Activated naive CD8-positive, alpha-beta T cell treated with anti-CD3 and anti-CD28 coated beads, Interleukin-2, amount 50 U/mL, for 24 hours (primary cell): ENCODE data around the gene WDR37.
"Not testable (repeated sequence)": the region's sequence is repeated elsewhere in the genome, so short reads cannot be mapped to it uniquely, and the experiment has no call there.

Experiments
- ATAC-seq: fragments of 150-1000 bp; cut with Tn5 transposase; one replicate; pipeline ENCODE4 v1.10.0; 2021
- DNase-seq: peaks from one replicate; pipeline ENCODE4 v3.0.0; 2021
- H3K27ac Mint-ChIP-seq: one replicate; pipeline ENCODE4 v1.8.0; 2021; ENCODE audit warnings: mild to moderate bottlenecking, mixed read lengths
- H3K27me3 Mint-ChIP-seq: one replicate; pipeline ENCODE4 v1.8.0; 2021; ENCODE audit warnings: mixed read lengths
- H3K36me3 Mint-ChIP-seq: one replicate; pipeline ENCODE4 v1.8.0; 2021; ENCODE audit warnings: low read depth, mixed read lengths
- H3K4me1 Mint-ChIP-seq: one replicate; pipeline ENCODE4 v1.8.0; 2021; ENCODE audit warnings: mixed read lengths
- H3K4me3 Mint-ChIP-seq: one replicate; pipeline ENCODE4 v1.8.0; 2021; ENCODE audit warnings: mild to moderate bottlenecking, moderate library complexity, mixed read lengths
- H3K9me3 Mint-ChIP-seq: one replicate; pipeline ENCODE4 v1.8.0; 2021; ENCODE audit warnings: mixed read lengths

Gene WDR37

GRCh38 chr10:1029838-1030237, 26.3 kb upstream of the WDR37 start:
- ATAC-seq = no peak
- Mint-ChIP-seq H3K36me3 (peaks cover 12% of the 10 kb centered on the region), H3K27ac (no peak overlapping the region), H3K4me1 (no peaks in the 10 kb centered on the region), H3K4me3 (no peak overlapping the region), H3K27me3 (no peaks in the 10 kb centered on the region), H3K9me3 (no peaks in the 10 kb centered on the region)
- no peak for DNase-seq

GRCh38 chr10:1033601-1034000, 22.6 kb upstream of the WDR37 start:
- H3K4me3 Mint-ChIP-seq = no peak overlapping the region
- peaks cover 2% of the 10 kb centered on the region for H3K4me1 Mint-ChIP-seq
- H3K27me3 Mint-ChIP-seq = no peaks in the 10 kb centered on the region
- no peaks in the 10 kb centered on the region for H3K9me3 Mint-ChIP-seq
- no peak for DNase-seq
- H3K27ac Mint-ChIP-seq = no peak overlapping the region
- H3K36me3 Mint-ChIP-seq = peaks cover 14% of the 10 kb centered on the region
- ATAC-seq = no peak

GRCh38 chr10:1034758-1035157, 21.4 kb upstream of the WDR37 start:
- Mint-ChIP-seq H3K27me3 (no peaks in the 10 kb centered on the region), H3K27ac (no peak overlapping the region), H3K36me3 (peaks cover 12% of the 10 kb centered on the region), H3K9me3 (no peaks in the 10 kb centered on the region), H3K4me1 (peaks cover 2% of the 10 kb centered on the region), H3K4me3 (no peak overlapping the region)
- DNase-seq = no peak
- no peak for ATAC-seq

- Mint-ChIP-seq H3K27me3 (no peaks in the 10 kb centered on the region), H3K4me1 (peaks cover 2% of the 10 kb centered on the region), H3K27ac (no peak overlapping the region), H3K9me3 (no peaks in the 10 kb centered on the region), H3K4me3 (no peak overlapping the region), H3K36me3 (peaks cover 15% of the 10 kb centered on the region)
- DNase-seq = no peak
- ATAC-seq = no peak
Measured at GRCh38 chr10:1035201-1035600, 21.0 kb upstream of the WDR37 start.

GRCh38 chr10:1036341-1036791, 19.8 kb upstream of the WDR37 start:
- ATAC-seq (peak; percentile 63), DNase-seq (no peak)
- H3K4me3 Mint-ChIP-seq = no peak overlapping the region
- no peaks in the 10 kb centered on the region for H3K27me3 Mint-ChIP-seq
- H3K4me1 Mint-ChIP-seq = peaks cover 2% of the 10 kb centered on the region
- H3K36me3 Mint-ChIP-seq = peaks cover 24% of the 10 kb centered on the region
- H3K27ac Mint-ChIP-seq = peak overlapping the region; percentile 35
- H3K9me3 Mint-ChIP-seq = no peaks in the 10 kb centered on the region

GRCh38 chr10:1037098-1037497, 19.1 kb upstream of the WDR37 start:
- H3K36me3 Mint-ChIP-seq = peaks cover 26% of the 10 kb centered on the region
- DNase-seq (no peak), ATAC-seq (no peak)
- peaks cover 2% of the 10 kb centered on the region for H3K4me1 Mint-ChIP-seq
- H3K27me3 Mint-ChIP-seq = no peaks in the 10 kb centered on the region
- H3K27ac Mint-ChIP-seq = no peak overlapping the region
- H3K4me3 Mint-ChIP-seq = no peak overlapping the region
- no peaks in the 10 kb centered on the region for H3K9me3 Mint-ChIP-seq

GRCh38 chr10:1038769-1039168, 17.4 kb upstream of the WDR37 start:
- ATAC-seq, H3K4me3 Mint-ChIP-seq, H3K27ac Mint-ChIP-seq, H3K27me3 Mint-ChIP-seq, H3K9me3 Mint-ChIP-seq, DNase-seq: not testable (repeated sequence)
- Mint-ChIP-seq H3K4me1 (peaks cover 12% of the 10 kb centered on the region), H3K36me3 (peaks cover 31% of the 10 kb centered on the region)

GRCh38 chr10:1040133-1040532, 16.1 kb upstream of the WDR37 start:
- H3K36me3 Mint-ChIP-seq = peaks cover 40% of the 10 kb centered on the region
- no peaks in the 10 kb centered on the region for H3K27me3 Mint-ChIP-seq

GRCh38 chr10:1041514-1041913, 14.7 kb upstream of the WDR37 start:
- ATAC-seq (no peak), DNase-seq (no peak)
- no peak overlapping the region for H3K27ac Mint-ChIP-seq
- H3K27me3 Mint-ChIP-seq = no peaks in the 10 kb centered on the region
- H3K4me1 Mint-ChIP-seq = peaks cover 35% of the 10 kb centered on the region
- peaks cover 47% of the 10 kb centered on the region for H3K36me3 Mint-ChIP-seq
- H3K4me3 Mint-ChIP-seq = no peak overlapping the region
- no peaks in the 10 kb centered on the region for H3K9me3 Mint-ChIP-seq

More at GRCh38 chr10:1040133-1040532, 16.1 kb upstream of the WDR37 start:
- DNase-seq (no peak), ATAC-seq (no peak)
- Mint-ChIP-seq H3K27ac (no peak overlapping the region), H3K4me3 (no peak overlapping the region), H3K9me3 (no peaks in the 10 kb centered on the region), H3K4me1 (peaks cover 25% of the 10 kb centered on the region)

- Mint-ChIP-seq H3K36me3 (peaks cover 49% of the 10 kb centered on the region), H3K4me3 (peak overlapping the region; percentile 66), H3K27me3 (no peaks in the 10 kb centered on the region), H3K4me1 (peaks cover 44% of the 10 kb centered on the region), H3K9me3 (no peaks in the 10 kb centered on the region), H3K27ac (peak overlapping the region; percentile 73)
- DNase-seq (no peak), ATAC-seq (peak; percentile 38)
Measured at GRCh38 chr10:1043532-1043995, 12.6 kb upstream of the WDR37 start.

GRCh38 chr10:1044146-1044545, 12.0 kb upstream of the WDR37 start:
- Mint-ChIP-seq H3K27me3 (no peaks in the 10 kb centered on the region), H3K4me3 (peak overlapping the region; percentile 66), H3K36me3 (peaks cover 49% of the 10 kb centered on the region), H3K27ac (peak overlapping the region; percentile 73), H3K4me1 (peaks cover 44% of the 10 kb centered on the region), H3K9me3 (no peaks in the 10 kb centered on the region)
- no peak for ATAC-seq
- DNase-seq = no peak

GRCh38 chr10:1044964-1045363, 11.2 kb upstream of the WDR37 start:
- Mint-ChIP-seq H3K4me1 (peaks cover 44% of the 10 kb centered on the region), H3K4me3 (peak overlapping the region; percentile 66), H3K36me3 (peaks cover 49% of the 10 kb centered on the region), H3K27me3 (no peaks in the 10 kb centered on the region), H3K27ac (peak overlapping the region; percentile 70), H3K9me3 (no peaks in the 10 kb centered on the region)
- no peak for DNase-seq
- no peak for ATAC-seq

GRCh38 chr10:1045415-1045814, 10.8 kb upstream of the WDR37 start:
- no peak for DNase-seq
- peaks cover 46% of the 10 kb centered on the region for H3K4me1 Mint-ChIP-seq
- peak overlapping the region; percentile 66 for H3K4me3 Mint-ChIP-seq
- H3K27ac Mint-ChIP-seq = peak overlapping the region; percentile 70
- ATAC-seq = no peak
- no peaks in the 10 kb centered on the region for H3K27me3 Mint-ChIP-seq
- H3K36me3 Mint-ChIP-seq = peaks cover 46% of the 10 kb centered on the region
- H3K9me3 Mint-ChIP-seq = no peaks in the 10 kb centered on the region

- Mint-ChIP-seq H3K27me3 (no peaks in the 10 kb centered on the region), H3K36me3 (peaks cover 57% of the 10 kb centered on the region), H3K4me3 (peak overlapping the region; percentile 96), H3K27ac (peak overlapping the region; percentile 95), H3K4me1 (peaks cover 69% of the 10 kb centered on the region), H3K9me3 (no peaks in the 10 kb centered on the region)
- no peak for ATAC-seq
- no peak for DNase-seq
Measured at GRCh38 chr10:1047937-1048336, 8.2 kb upstream of the WDR37 start.

GRCh38 chr10:1048349-1048731, 7.8 kb upstream of the WDR37 start:
- Mint-ChIP-seq H3K4me3 (peak overlapping the region; percentile 96), H3K27me3 (no peaks in the 10 kb centered on the region), H3K27ac (peak overlapping the region; percentile 95), H3K36me3 (peaks cover 55% of the 10 kb centered on the region), H3K9me3 (no peaks in the 10 kb centered on the region), H3K4me1 (peaks cover 69% of the 10 kb centered on the region)
- DNase-seq (no peak), ATAC-seq (peak; percentile 25)
